Activated CD4-positive, alpha-beta T cell treated with anti-CD3 and anti-CD28 coated beads for 48 hours (primary cell): ENCODE measurements around the gene NXPE1.
"Not testable (repeated sequence)": the region's sequence is repeated elsewhere in the genome, so short reads cannot be mapped to it uniquely, and the experiment has no call there.

ENCODE experiments used
- DNase-seq: peaks from one replicate; pipeline ENCODE4 v3.0.0-alpha.2; 2020

The NXPE1 gene

DNA sequence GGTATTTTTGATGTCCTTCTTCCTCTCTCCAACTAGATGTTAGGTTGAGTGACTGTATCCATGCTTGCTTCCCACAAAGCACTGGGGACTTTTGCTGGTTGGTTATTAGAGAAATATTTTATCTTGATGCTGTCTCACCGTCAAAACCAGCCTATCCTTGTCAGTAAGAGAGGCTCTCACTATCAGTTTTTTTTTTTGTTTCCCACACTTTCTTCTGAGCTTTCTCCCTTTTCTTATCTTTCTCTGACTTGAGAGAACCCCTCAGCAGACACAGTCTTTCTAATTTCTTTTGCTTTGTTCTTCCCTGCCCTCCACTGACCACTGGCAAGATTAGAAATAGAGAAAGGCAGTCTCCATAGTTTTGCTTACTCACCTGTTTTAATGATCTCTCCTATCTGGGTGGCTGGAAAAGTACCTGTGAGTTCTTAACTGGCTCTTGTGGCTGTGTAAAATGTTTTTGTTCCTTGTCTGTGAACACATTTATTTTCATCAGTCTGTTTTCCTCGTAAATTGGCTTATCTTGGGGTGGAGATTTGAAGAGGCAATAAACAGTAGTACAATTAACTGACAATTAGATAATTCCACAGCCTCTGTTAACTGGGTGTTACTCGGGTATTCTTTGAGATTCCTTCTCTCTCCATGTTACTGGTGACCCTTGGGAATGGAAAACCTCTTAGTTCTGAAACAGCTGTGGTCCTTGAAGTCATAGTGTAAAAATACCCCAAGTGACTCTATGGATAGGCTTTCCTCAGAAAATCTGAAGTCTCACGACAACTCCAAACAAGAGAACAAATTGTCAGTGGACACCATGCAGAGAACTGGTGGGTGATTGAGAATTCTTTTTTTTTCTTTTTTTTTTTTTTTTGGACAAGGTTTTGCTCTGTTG is at the start of gene NXPE1:
Gene NXPE1, minus strand, starts transcription at position 457 of the 886 bp plus-strand sequence. CDS start 8,680 bp downstream, outside the sequence.
- no peak for DNase-seq

DNA sequence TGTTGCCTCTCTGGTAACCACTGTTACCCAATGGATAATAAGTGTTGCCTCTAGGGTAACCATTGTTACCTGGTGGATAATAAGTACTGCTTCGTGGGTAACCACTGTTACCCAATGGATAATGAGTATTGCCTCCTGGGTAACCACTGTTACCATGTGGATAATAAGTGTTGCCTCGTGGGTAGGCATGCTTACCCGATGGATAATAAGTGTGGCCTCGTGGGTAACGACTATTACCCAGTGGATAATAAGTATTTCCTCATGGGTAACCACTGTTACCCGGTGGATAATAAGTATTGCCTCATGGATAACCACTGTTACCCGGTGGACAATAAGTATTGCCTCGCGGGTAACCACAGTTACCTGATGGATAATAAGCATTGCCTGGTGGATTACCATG is 49.7 kb upstream of the NXPE1 start:
- no peak for DNase-seq

DNA sequence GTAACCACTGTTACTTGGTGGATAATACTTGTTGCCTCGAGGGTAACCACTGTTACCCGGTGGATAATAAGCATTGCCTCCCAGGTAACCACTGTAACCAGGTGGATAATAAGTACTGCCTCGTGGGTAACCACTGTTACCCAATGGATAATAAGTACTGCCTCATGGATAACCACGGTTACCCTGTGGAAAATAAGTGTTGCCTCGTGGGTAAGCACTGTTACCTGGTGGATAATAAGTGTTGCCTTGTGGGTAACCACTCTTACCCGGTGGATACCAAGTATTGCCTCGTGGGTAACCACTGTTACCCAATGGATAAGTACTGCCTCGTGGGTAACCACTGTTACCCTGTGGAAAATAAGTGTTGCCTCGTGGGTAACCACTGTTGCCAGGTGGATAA is 48.9 kb upstream of the NXPE1 start:
- DNase-seq = not testable (repeated sequence)

DNA sequence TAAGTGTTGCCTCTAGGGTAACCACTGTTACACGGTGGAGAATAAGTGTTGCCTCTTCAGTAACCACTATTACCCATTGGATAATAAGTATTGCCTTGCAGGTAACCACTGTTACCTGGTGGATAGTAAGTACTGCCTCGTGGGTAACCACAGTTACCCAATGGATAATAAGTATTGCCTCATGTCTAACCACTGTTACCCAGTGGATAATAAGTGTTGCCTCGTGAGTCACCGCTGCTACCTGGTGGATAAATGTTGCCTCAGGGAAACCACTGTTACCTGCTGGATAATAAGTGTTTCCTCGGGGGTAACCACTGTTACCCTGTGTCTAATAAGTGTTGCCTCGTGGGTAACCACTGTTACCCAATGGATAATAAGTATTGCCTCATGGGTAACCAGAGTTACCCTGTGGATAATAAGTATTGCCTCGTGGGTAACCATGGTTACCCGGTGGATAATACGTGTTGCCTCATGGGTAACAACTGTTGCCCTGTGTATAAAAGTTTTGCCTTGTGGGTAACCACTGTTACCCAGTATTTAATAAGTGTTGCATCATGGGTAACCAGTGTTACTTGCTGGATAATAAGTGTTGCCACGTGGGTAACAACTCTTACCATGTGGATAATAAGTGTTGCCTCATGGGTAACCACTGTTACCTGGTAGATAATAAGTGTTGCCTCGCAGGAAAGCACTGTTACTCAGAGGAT is 48.2 kb upstream of the NXPE1 start:
- no peak for DNase-seq

DNA sequence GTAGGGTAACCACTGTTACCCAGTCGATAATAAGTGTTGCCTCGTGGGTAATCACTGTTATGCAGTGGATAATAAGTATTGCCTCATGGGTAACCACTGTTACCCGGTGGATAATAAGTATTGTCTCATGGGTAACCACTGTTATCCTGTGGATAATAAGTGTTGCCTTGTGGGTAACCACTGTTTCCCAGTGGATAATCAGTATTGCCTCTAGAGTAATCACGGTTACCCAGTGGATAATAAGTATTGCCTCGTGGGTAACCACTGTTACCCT is 47.1 kb upstream of the NXPE1 start:
- not testable (repeated sequence) for DNase-seq

DNA sequence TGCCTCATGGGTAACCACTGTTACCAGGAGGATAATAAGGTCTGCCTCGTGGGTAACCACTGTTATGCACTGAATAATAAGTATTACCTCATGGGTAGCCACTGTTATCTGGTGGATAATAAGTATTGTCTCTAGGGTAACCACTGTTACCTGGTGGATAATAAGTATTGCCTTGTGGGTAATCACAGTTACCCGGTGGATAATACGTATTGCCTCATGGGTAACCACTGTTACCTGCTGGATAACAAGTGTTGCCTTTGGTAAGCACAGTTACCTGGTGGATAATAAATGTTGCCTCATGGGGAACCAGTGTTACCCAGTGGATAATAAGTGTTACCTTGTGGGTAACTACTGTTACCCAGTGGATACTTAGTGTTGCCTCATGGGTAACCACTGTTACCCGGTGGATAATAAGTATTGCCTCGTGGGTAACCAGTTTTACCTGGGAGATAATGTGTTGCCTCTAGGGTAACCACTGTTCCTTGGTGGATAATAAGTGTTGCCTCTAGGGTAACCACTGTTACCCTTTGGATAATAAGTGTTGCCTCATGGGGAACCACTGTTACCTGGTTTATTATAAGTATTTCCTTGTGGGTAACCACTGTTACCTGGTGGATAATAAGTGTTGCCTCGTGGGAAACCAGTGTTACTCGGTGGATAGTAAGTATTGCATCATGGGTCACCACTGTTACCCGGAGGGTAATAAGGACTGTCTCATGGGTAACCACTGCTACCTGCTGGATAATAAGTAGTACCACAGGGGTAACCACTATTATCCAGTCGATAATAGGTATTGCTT is 46.5 kb upstream of the NXPE1 start:
- no peak for DNase-seq

DNA sequence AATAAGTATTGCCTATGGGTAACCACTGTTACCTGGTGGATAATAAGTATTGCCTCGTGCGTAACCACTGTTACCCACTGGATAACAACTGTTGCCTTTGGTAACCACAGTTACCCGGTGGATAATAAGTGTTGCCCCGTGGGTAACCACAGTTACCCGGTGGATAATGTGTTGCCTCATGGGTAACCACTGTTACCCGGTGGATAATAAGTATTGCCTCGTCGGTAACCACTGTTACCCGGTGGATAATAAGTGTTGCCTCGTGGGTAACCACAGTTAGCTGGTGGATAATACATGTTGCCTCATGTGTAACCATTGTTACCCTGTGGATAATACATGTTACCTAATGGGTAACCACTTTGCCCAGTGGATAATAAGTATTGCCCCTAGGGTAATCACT is 45.7 kb upstream of the NXPE1 start:
- no peak for DNase-seq

DNA sequence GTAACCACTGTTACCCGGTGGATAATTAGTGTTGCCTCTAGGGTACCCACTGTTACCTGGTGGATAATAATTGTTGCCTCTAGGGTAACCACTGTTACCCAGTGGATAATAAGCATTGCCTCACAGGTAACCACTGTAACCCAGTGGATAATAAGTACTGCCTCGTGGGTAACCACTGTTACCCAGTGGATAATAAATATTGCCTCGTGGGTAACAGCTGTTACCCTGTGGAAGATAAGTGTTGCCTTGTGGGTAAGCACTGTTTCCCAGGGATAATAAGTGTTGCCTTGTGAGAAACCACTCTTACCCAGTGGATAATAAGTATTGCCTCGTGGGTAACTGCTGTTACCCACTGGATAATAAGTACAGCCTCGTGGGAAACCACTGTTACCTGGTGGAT is 45.2 kb upstream of the NXPE1 start:
- no peak for DNase-seq

DNA sequence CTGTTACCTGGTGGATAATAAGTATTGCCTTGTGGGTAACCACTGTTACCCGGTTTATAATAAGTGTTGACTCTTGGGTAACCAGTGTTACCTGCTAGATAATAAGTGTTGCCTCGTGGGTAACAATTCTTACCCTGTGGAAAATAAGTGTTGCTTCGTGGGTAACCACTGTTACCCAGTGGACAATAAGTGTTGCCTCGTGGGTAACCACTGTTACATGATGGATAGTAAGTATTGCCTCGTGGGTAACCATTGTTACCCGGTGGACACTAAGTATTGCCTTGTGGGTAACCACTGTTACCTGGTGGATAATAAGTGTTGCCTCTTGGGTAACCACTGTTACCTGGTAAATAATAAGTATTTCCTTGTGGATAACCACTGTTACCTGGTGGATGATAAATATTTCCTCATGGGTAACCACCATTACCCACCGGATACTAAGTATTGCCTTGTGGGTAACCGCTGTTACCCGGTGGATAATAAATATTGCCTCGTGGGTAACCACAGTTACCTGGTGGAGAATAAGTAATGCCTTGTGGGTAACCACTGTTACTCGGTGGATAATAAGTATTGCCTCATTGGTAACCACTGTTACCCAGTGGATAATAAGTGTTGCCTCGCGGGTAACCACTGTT is 44.6 kb upstream of the NXPE1 start:
- DNase-seq = no peak

DNA sequence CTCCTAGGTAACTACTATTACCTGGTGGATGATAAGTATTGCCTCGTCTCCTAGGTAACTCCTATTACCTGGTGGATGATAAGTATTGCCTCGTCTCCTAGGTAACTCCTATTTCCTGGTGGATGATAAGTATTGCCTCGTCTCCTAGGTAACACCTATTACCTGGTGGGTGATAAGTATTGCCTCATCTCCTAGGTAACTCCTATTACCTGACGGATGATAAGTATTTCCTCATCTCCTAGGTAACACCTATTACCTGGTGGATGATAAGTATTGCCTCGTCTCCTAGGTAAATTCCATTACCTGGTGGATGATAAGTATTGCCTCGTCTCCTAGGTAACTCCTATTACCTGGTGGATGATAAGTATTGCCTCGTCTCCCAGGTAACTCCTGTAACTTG is 43.5 kb upstream of the NXPE1 start:
- DNase-seq = not testable (repeated sequence)

DNA sequence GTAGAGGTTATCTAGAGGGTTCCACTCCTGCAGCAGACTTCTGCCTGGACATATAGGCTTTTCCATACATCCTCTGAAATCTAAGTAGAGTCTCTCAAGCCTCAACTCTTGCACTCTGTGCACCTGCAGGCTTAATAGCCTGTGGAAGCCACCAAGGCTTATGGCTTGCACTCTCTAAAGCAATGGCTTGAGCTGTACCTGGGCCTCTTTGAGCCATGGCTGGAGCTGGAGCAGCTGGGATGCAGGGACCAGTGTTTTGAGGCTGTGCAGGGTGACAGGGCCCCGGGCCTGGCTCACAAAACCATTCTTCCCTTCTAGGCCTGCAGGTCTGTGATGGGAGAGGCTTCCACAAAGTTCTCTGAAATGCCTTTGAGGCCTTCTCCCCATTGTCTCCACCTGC is 38.8 kb upstream of the NXPE1 start:
- DNase-seq = no peak

DNA sequence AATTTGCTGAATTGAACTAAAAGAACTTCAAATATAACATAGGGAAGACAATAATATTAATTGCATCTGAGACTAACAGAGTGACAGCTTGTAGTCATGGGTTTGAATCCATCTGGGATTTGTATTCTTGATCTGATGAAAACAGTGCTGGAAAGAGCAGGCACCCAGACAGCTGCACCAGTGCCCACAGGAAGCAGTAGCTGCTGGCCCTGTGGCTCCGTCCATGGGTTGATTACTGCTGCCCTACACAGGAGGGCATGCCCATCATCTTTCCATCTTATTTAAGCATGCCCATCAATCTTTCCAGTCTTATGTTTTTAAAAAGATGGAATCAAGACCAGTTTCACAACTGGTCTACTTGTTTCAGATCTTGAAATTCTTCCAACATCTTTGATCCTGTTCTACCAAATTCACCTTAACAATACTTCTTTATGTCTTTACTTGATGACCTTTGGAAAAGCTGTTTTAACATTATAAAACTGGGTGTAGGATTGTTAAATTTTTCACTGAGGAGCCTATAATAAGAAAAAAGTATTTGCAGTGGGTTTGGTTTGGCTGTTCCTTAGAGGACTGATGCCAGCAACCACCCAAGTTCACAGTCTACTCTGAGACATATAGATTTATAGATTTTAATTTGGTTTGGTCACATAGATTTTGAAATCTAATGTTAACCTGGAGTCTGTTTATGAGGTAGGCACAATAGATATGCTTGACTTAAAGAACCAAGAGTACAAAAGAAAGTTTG is 36.7 kb upstream of the NXPE1 start:
- DNase-seq = no peak

DNA sequence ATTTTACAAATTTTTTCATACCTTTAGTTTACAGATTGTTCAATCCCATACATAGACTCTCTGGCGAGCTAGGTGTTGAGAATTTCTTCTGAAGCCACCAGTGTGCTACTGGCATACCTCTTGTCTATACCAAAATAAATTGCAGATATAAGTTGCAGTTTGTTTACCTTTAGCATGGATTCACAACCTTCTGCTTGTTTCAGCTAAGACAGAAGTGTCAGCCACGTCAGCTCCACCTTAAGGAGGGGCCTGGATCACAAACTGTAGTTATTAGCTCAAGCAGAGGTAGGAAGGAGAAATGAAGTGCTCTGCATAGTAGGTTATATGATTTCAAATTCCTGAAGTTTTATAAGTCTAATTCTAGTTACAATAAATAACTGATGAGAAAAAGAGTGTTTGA is 35.9 kb upstream of the NXPE1 start, which contains the start of gene NXPE4:
Gene NXPE4, minus strand, starts transcription at position 216 of the 400 bp plus-strand sequence. CDS start 1,027 bp downstream, outside the sequence.
- no peak for DNase-seq

DNA sequence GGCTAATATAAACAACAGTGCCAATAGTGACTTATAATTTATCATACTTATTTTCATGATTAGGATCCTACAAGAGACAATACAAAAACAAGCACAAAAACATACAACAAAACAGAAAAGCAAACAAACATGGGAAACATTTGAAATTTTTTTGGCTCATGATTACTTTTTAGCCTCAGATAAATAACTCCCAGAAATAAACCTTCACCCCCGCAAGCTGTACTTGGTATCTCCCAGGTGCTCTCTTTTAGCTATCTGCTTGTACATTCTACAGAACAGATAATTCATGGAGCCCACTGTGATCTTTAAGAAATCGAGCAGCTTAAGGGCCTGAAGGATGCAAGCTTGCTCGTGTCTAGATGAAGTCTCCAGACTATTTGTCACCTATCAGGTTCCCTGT is 35.0 kb upstream of the NXPE1 start:
- no peak for DNase-seq

DNA sequence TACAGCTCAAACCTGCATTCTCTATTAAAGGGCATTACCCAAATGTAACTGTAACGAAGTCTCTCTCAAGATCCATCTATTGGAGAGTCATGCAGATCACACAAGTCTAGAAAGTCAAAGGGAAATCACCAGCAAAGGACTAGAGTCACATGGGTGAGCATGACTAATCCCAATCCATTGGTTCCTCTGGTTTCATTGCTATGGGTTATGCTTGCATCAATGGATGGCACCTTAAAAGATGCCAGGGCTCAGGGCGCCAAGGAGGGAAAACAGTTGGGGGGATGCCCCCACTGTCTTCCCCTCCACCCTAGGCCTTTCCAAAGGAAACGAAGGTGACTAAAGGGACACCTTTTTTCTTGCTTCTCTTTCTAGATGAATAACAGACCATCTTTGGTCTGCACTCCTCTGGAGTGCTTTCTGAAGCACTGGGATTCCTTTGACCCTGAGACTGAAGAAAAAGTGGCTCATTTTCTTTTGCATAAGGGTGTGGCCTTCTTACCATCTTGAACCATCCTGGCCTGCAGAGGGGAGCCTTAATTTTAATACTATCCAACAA is 27.8 kb upstream of the NXPE1 start:
- no peak for DNase-seq

DNA sequence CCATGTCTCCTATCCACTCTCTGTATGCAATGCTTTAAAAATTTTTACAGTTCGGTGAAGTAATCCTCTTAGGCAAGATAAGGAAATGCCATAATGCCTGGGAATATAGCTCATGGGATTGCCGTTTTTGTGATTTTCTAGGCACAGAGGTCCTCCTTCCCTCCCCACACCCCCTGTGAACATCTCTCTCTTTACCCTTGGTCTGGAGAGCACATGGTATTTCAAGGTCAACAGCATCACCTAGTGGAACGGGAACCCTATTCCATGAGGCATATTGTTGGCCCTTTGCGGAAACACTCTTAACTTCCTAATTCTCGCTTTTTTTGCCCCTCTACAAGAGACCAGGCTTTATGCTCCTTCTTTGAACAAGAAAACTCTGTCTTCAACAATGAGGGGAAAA is 27.1 kb upstream of the NXPE1 start:
- no peak for DNase-seq

DNA sequence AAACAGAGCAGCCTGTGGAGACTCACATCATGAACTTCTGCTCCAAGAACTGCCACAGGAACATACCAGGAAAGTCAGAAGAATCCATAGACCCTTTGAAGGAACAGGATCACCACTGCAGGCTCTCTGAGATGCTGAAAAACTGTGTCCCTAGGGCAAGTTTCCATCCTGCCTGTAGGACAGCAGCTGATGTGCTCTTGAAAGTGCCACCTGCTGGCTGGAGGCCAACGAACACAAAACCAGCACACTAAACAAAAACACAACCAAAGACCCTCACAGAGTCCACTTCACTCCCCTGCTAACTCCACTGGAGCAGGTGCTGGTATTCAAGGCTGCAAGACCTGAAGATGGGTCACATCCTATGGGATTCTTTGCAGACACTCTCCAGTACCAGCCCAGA is 12.0 kb upstream of the NXPE1 start:
- DNase-seq = no peak

DNA sequence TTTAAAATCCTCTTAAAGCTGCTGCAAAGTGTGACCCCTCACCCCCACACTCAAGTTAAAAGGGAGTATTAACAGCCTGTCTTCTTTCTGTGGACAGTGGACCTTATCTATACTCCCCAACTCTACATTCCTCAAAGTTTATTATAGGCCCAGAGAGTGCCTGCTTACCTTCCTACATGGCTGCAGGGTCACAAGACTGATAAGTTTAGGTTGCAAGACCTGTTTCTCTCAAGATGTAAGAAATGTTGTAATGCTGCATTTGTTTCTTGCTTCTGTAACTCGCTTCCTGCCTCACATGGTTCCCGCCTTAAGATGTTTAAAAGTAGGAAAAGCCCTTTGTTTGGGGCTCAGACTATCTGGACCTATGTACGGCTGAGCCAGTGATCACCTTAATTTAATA is 10.1 kb upstream of the NXPE1 start:
- no peak for DNase-seq

DNA sequence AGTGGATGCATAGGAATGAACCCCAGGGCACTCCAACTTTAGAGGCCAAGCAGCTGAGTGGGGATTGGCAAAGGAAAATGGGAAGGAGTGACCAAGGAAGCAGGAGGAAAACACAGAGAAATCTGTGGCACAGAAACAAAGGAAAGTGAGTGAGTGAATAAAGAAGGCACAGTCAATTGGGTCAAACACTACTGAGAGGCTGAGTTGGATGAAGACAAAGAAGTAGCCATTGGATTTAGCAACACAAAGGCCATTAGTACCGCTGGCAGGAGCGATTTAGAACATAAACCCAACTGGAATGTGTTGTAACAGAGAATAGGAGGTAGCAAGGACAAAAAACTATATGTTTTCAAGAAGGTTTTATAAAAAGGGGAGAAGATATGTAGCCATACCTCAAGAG is 6.6 kb upstream of the NXPE1 start:
- DNase-seq = no peak

DNA sequence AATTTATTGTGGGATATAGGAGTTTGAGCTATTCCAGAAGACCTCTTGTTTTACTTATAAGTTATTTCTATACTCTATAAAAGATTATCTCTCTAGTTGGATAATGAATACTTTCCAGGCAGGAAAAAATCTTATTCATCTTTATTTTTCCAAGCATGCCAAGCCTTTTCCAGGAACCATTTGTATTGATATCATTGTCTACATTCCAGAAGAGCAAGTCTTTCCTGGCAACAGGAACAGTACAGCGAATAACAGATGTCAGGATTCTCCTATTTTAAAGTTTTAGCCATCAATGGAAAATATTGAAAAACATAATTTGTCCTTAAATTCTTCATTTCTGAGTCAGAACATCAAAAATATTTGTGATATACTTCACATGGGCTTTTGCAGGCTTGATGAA is 5.2 kb upstream of the NXPE1 start:
- no peak for DNase-seq

DNA sequence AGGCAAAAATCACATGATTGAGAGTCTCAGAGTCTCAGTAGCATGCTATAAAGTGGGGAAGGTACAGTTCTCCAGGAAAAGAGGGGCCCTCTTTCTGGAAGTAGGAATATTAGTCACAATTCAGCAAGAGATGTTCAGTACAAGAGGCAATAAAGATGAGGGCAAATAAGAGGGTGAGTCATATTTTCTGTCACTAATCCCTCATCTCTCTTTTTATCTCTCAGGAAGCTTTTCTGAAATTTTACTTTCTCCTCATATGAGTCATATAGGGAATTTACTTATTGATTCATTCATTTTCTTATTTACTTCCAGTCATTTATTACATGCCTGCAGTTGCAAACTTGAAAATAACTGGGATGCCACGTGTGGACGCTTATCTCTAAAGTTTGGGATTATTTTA is 3.4 kb upstream of the NXPE1 start:
- DNase-seq = no peak
